ENCODE data around the gene SLFNL1.

SLFNL1 gene

GRCh38 chr1:41021526-41022308 is at the start of gene SLFNL1:
SLFNL1 (minus strand) TSS chr1:41021725; CDS start chr1:41020660, 1,065 bp downstream.
- intact Hi-C loops (cut with DNase I): no loop called here
- DNase-seq: no peak

GRCh38 chr1:41056907-41057306 is 35.4 kb upstream of the SLFNL1 start:
- intact Hi-C loops (cut with DNase I): no loop called here
- no peak for DNase-seq

DNA sequence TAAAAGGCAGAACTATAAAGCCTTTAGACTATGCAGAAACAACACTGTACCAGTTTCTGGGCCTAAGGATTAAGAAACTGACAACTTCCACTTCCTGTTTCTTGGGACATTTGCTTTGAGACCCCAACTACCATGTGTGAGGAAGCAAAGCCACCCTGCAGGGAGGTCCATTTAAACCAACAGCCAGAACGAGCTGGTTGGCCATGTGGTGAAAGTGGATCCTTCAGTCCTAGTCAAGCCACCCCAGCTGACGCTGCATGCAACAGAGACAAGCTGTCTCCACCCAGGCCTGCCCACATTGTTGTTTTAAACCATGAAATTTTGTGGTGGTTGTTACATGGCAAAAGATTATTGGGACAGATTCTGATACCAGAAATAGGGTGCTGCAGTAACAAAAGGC is 31.8 kb upstream of the SLFNL1 start:
- intact Hi-C loops (cut with DNase I): no loop called here
- peak in 7 of 42 donors; percentile 2 to 41 (median 4) for DNase-seq

- DNase-seq: no peak
- intact Hi-C loops (cut with DNase I): no loop called here
Measured at GRCh38 chr1:41051022-41051421, 29.5 kb upstream of the SLFNL1 start.

- intact Hi-C loops (cut with DNase I): no loop called here
Measured at GRCh38 chr1:41048540-41048939, 27.0 kb upstream of the SLFNL1 start.

DNA sequence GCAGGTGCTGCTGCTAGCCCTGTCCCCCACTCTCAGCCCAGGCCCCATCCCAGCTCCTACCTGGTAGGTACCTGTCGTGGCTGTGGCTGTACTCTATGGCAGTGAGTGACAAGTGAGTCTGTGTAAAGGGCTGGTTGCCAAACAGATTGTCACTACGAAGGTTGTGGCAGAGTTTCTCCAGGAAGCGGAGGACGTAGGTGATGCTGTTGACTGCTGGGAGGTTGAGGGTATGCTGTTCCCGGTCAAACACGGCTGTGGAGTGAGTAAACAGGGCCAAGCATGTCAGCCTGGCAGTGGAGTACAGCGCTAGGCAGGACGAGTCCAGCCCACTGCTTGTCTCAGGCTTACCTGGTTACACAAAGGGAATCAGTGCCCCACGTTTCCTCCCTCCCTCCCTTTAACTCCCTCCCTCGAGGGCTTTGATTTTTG is 24.8 kb upstream of the SLFNL1 start:
- intact Hi-C loops (cut with DNase I): no loop called here
- no peak for DNase-seq

More at GRCh38 chr1:41048540-41048939, 27.0 kb upstream of the SLFNL1 start:
- no peak for DNase-seq

- intact Hi-C loops (cut with DNase I): no loop called here
- DNase-seq: peak in 3 of 42 donors; percentile 16 to 58 (median 18)
Measured at GRCh38 chr1:41045740-41046139, 24.2 kb upstream of the SLFNL1 start.

DNA sequence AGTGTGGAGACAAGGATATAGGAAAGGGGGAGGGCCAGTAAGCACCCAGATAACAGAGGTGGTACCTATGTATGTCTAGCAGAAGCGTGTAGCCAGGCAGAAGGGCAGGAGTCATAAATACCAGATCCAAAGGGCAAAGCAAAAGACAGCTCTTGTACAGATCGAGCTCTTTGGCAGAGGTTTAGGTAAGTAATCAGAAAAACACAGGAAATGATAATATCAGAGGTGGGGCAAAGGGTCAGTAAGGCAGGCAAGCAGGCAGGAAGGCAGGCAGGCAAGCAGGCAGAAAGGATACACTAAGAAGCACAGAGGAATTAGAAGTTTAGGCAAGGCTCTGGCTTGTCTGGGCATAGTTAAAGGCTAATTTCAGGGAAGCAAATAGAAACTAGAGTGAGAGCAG is 22.7 kb upstream of the SLFNL1 start:
- no peak for DNase-seq
- intact Hi-C loops (cut with DNase I): no loop called here

DNA sequence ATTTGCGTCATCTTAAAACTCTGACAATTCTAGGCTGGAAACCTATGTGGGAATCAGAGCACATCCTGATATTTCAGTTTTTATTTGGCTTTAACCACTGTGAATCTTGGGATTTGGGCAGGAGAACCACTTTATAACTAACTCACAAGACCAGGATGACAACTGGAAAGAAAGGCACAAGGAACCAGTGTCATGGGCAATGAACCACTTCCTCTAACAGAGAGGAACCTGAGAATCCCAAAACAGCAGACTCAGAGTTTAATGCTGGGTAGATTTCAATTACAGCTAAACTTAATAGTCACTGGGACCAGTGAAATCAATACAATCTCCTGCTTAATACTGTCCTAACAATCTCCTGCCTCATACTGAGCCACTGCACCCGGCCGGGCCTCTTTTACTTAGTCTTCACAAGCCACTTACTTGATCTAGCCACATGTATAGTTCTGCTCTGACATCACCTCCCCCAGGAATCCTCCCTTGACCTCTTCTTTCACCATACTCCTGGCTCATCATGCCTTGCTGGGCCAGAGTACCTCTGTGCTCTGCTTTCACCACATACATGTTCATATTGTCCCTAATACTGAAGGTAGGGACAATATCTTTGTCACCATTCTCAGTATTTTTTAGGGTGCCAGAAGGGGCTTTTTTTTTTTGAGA is 20.2 kb upstream of the SLFNL1 start:
- intact Hi-C loops (cut with DNase I): no loop called here
- DNase-seq: no peak

DNA sequence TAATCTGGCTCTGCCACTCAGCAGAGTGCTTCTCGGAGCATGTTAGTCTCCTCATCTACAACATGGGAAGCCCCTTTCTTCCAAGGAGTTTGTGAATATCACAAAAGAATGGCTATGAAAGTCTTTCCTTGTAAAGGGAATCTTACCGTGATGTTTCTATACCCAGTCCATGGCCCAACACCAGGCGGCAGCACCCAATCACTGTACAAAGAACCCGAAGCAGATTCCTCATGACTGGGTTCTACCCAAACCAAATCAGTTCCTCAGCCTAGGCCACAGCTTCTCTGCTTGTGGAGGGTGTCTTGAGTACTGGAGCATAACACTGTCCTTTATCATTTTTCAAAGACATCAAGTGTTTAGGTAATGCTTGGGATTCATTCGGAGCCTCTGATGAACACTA is 16.6 kb upstream of the SLFNL1 start:
- DNase-seq: no peak
- intact Hi-C loops (cut with DNase I): no loop called here

- intact Hi-C loops (cut with DNase I): no loop called here
Measured at GRCh38 chr1:41037116-41037903, 15.8 kb upstream of the SLFNL1 start.

DNA sequence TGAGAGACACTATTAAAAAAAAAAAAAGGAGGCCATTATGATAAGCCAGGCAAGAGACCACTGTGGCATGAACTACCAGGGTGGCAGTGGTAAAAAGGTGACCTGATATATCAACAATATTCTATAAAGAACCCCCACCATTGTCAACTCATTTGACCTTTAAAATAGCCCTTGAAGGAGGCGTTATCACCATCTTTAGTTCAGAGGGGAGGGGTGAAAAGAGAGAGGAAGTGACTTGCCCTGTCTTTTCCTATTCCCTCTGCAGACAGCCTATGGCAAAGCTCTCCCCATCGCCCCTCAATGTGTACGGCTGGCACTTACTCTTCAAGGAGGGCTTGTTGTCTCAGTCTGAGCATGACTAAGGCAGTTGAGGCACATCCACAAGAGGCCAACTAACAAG is 11.7 kb upstream of the SLFNL1 start:
- no peak for DNase-seq
- intact Hi-C loops (cut with DNase I): no loop called here

More at GRCh38 chr1:41037116-41037903, 15.8 kb upstream of the SLFNL1 start:
- no peak for DNase-seq

GRCh38 chr1:41032147-41032546 is 10.6 kb upstream of the SLFNL1 start:
- intact Hi-C loops (cut with DNase I): no loop called here
- no peak for DNase-seq

DNA sequence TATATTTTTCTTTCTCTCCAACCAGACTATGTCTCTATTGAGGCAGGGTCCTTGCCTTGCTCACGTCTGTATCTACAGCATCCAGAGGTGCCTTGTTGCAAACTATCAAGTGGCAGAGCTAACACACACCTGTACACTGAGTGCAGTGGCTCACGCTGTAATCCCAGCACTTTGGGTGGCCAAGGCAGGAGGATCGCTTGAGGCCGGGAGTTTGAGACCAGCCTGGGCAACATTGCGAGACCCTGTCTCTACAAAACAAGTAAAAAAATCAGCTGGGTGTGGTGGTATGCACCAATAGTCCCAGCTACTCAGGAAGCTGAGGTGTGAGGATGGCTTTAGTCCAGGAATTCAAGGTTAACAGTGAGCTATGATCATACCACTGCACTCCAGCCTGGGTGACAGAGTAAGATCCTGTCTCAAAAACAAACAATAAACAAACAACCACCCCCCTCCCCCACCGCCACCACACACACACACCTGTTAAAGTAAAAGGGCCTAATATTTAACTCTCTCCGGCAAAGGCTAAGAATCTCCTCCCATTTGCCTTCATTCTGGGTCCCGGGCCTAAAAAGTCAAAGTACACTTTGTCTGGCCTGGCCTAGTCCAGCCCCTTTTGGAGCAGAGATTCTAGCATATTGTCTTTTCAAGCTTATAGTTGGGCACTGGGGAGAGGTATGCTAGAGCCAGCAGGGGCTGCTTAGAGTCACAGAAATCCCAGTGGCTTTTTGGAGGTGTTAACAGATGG is 9.5 kb upstream of the SLFNL1 start:
- no peak for DNase-seq
- intact Hi-C loops (cut with DNase I): no loop called here

DNA sequence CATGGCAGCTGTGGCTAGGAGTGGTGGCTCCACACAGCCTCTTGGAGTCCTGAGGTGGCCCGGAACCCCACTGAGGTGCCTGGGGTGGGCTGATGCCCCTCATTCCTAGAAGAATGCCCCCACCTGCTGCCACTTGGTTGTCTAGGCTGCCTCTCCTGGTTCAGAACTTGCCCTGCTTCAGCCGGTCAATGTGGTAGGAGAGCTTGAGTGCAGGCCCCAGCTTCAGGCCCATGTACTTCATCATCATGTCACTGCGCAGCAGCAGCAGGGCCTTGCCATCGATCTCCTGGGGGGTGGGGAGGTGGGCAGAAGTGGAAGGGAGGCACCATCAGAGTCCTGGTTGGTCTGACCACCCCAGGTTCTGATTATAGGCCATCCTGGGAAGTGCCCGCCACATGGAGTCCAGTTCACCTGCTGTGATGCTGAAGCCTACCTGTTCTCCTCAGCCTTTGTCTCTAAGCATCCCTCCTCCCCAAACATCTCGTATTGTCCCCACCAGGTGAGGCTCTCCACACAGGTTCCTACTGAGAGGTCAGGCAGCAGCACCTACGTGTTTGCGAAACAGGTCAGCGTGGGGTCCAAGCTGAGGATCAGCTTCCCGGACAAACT is 6.6 kb upstream of the SLFNL1 start:
- DNase-seq: no peak
- intact Hi-C loops (cut with DNase I): no loop called here

GRCh38 chr1:41025979-41026819 is 4.7 kb upstream of the SLFNL1 start:
- intact Hi-C loops (cut with DNase I): no loop called here
- no peak for DNase-seq

DNA sequence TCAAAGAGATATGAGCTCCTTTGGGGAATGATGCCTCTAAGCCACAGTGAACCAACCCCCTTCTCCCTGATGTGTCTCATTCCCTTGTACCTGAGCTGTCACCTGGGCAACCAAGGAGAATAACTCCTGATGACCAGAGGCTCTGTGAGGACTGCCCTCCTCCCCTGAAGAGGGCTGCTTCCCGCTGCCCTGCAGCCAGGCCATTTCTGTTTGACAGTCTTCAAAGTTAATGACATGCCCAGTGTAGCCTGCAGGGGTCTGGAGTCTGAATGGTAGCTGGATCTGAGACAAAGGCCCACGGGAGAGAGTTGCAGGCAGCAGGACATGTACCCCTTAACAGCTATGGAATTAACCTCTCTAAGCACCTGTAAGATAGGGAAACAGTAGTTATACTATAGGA is 3.4 kb upstream of the SLFNL1 start:
- DNase-seq: no peak
- intact Hi-C loops (cut with DNase I): no loop called here

Data from head of caudate nucleus (tissue), 42 donors.